ENCODE measurements around the gene MSH3. TPM values are rescaled to one million over a fixed set of nuclear protein-coding genes. Genes with fewer than 3 reads are reported as not detected.

The MSH3 gene
- polyA plus RNA-seq, 3 donors: 4.5 to 9.9 (median 8.0) TPM

DNA sequence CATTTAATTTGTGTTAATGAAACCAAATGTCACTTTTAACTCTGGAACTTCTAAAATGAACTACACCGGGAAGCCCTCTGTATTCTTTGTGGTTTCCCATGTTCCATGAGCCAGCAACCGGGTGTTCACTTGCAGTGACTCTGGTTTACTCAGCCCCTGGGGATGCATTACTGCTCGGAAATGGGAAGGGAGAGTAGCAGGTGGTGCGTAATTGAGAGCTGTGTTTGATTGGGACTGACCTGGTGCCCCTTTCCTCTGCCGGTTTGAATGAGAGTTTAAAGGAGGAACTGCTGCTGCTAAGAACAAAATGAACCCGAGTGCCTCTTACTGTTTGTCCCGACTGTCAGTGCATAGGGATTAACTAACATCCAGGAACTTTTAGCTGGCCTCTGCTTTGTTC lies 100.4 kb downstream of the MSH3 start:
- peak overlapping the region in 1 of 7 donors; percentile 35 for H3K27ac Mint-ChIP-seq
- H3K27me3 Mint-ChIP-seq (ENCODE audit: low read depth in 3 of 3): no peaks in the 10 kb centered on the region
- no peak overlapping the region for H3K4me3 ChIP-seq (replicated peaks in 1 of 3; ENCODE audit: low read depth in 2 of 3, low read length in 3 of 3)
- H3K4me2 ChIP-seq (replicated peaks; ENCODE audit: extremely low read depth, low read length, poor library complexity, severe bottlenecking): no peak overlapping the region
- H3K36me3 Mint-ChIP-seq: peaks cover 36 to 44% of the 10 kb centered on the region in 2 donors
- peaks cover 17% of the 10 kb centered on the region for H3K4me1 Mint-ChIP-seq
- TF ChIP-seq, protein P1, sequence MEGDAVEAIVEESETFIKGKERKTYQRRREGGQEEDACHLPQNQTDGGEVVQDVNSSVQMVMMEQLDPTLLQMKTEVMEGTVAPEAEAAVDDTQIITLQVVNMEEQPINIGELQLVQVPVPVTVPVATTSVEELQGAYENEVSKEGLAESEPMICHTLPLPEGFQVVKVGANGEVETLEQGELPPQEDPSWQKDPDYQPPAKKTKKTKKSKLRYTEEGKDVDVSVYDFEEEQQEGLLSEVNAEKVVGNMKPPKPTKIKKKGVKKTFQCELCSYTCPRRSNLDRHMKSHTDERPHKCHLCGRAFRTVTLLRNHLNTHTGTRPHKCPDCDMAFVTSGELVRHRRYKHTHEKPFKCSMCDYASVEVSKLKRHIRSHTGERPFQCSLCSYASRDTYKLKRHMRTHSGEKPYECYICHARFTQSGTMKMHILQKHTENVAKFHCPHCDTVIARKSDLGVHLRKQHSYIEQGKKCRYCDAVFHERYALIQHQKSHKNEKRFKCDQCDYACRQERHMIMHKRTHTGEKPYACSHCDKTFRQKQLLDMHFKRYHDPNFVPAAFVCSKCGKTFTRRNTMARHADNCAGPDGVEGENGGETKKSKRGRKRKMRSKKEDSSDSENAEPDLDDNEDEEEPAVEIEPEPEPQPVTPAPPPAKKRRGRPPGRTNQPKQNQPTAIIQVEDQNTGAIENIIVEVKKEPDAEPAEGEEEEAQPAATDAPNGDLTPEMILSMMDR (IDR thresholded peaks at IDR 0.05): no peak
- H3K9me3 ChIP-seq (replicated peaks in 1 of 2; ENCODE audit: control insufficient read depth in 1 of 2, insufficient read depth in 1 of 2, low read length in 2 of 2): no peaks in the 10 kb centered on the region
- DNase-seq: peak in 1 of 3 donors; percentile 0
- intact Hi-C loops (cut with micrococcal nuclease): no loop called here
- no peaks in the 10 kb centered on the region for H3K9me3 Mint-ChIP-seq
- no peak overlapping the region for H3K4me3 Mint-ChIP-seq
- H3K27ac ChIP-seq (ENCODE audit: low read depth in 1 of 2, low read length in 2 of 2): no peak overlapping the region
- peaks cover 0 to 13% of the 10 kb centered on the region in 2 donors for H3K4me1 ChIP-seq (ENCODE audit: control insufficient read depth in 1 of 2, insufficient read depth in 2 of 2, low read length in 2 of 2)
- no peaks in the 10 kb centered on the region for H3K79me2 ChIP-seq (ENCODE audit: insufficient read depth, low read length)
- 0% methylated on average over 7 of the region's 7 CpGs for WGBS (ENCODE audit: insufficient coverage)
- peaks cover 10 to 40% of the 10 kb centered on the region in 2 donors for H3K36me3 ChIP-seq (replicated peaks in 1 of 2; ENCODE audit: control insufficient read depth in 1 of 2, insufficient read depth in 2 of 2, low read length in 2 of 2)
- H4K20me1 ChIP-seq (ENCODE audit: insufficient read depth, low read length): no peaks in the 10 kb centered on the region
- H3K27me3 ChIP-seq (ENCODE audit: control insufficient read depth in 2 of 2, insufficient read depth in 2 of 2, low read length in 2 of 2): no peaks in the 10 kb centered on the region
- H3K9ac ChIP-seq (ENCODE audit: insufficient read depth, low read length, poor library complexity, severe bottlenecking): no peak overlapping the region
- H2AFZ ChIP-seq (ENCODE audit: insufficient read depth, low read depth, low read length, poor library complexity, severe bottlenecking): no peak overlapping the region

DNA sequence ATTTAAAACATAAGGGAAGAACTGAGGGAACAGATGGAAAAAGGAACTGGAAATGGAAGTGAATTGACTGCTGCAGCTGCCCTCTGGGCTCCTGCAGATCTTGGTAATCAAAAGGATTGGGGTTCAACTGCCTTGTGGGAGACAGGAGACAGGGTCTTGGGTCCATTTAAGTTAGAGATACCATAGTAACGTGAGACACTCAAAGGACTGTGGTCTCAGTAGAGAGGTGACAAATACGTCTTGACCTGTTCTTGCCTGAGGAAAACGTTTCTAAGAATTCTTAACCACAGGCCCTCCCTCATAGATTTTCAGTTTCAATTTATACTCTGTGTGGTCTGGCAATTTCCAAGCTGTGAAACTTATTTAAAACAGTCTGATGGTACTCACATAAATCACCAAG lies 101.2 kb downstream of the MSH3 start:
- Histone ChIP-seq H3K4me1 (ENCODE audit: control insufficient read depth in 1 of 2, insufficient read depth in 2 of 2, low read length in 2 of 2) (peaks cover 0 to 13% of the 10 kb centered on the region in 2 donors), H2AFZ (ENCODE audit: insufficient read depth, low read depth, low read length, poor library complexity, severe bottlenecking) (no peak overlapping the region), H3K4me3 (replicated peaks in 1 of 3; ENCODE audit: low read depth in 2 of 3, low read length in 3 of 3) (no peak overlapping the region), H3K9me3 (replicated peaks in 1 of 2; ENCODE audit: control insufficient read depth in 1 of 2, insufficient read depth in 1 of 2, low read length in 2 of 2) (no peaks in the 10 kb centered on the region), H3K9ac (ENCODE audit: insufficient read depth, low read length, poor library complexity, severe bottlenecking) (no peak overlapping the region), H3K36me3 (replicated peaks in 1 of 2; ENCODE audit: control insufficient read depth in 1 of 2, insufficient read depth in 2 of 2, low read length in 2 of 2) (peaks cover 10 to 47% of the 10 kb centered on the region in 2 donors), H3K4me2 (replicated peaks; ENCODE audit: extremely low read depth, low read length, poor library complexity, severe bottlenecking) (no peak overlapping the region), H4K20me1 (ENCODE audit: insufficient read depth, low read length) (no peaks in the 10 kb centered on the region), H3K79me2 (ENCODE audit: insufficient read depth, low read length) (no peaks in the 10 kb centered on the region), H3K27me3 (ENCODE audit: control insufficient read depth in 2 of 2, insufficient read depth in 2 of 2, low read length in 2 of 2) (no peaks in the 10 kb centered on the region), H3K27ac (ENCODE audit: low read depth in 1 of 2, low read length in 2 of 2) (no peak overlapping the region)
- Mint-ChIP-seq H3K4me1 (peaks cover 15% of the 10 kb centered on the region), H3K36me3 (peaks cover 39 to 47% of the 10 kb centered on the region in 2 donors), H3K27ac (no peak overlapping the region), H3K27me3 (ENCODE audit: low read depth in 3 of 3) (no peaks in the 10 kb centered on the region), H3K4me3 (no peak overlapping the region), H3K9me3 (no peaks in the 10 kb centered on the region)
- no peak for DNase-seq
- TF ChIP-seq, protein P1 (IDR thresholded peaks at IDR 0.05): no peak
- WGBS (ENCODE audit: insufficient coverage): no CpG with 5 or more reads among the region's 3 CpGs
- intact Hi-C loops (cut with micrococcal nuclease): no loop called here
